Measurements from ENCODE around the gene SLC9A1. TPM values are rescaled to one million over a fixed set of nuclear protein-coding genes. Genes with fewer than 3 reads are reported as not detected.

Gene SLC9A1
- polyA plus RNA-seq, 1 of the 3 experiments (the other 2 are of a cell fraction): 11.4 TPM

DNA sequence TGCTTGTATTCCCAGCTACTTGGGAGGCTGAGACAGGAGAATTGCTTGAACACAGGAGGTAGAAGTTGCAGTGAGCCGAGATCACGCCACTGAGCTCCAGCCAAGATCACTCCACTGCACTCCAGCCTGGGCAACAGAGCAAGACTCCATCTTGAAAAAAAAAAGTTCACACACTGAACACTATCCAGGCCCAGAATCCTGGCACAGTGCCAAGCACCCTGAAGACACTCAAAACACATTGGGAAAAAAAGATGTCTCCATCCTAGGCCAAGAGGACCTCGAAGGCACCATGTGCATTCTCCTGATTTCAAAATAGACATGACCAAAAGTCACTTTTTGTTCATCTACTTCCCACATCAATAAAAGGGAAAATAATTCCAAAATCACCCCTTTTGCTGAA, 38.7 kb downstream of the SLC9A1 start:
- no peak overlapping the region for H3K4me3 ChIP-seq (ENCODE audit: low read depth in 2 of 2, low read length in 1 of 2)
- H3F3A ChIP-seq (replicated peaks; ENCODE audit: insufficient read depth): peaks cover 21% of the 10 kb centered on the region
- peaks cover 31% of the 10 kb centered on the region for H3K79me2 ChIP-seq (ENCODE audit: insufficient read depth)
- TF ChIP-seq ELF1 (IDR thresholded peaks at IDR 0.05) (no peak), NFIC (IDR thresholded peaks at IDR 0.05; ENCODE audit: borderline replicate concordance) (peak; percentile 82), RAD21 (IDR thresholded peaks at IDR 0.05; ENCODE audit: low read length) (no peak), POLR2AphosphoS5 (IDR thresholded peaks at IDR 0.05; ENCODE audit: low read depth, low read length) (no peak)
- TF ChIP-seq, protein P1, sequence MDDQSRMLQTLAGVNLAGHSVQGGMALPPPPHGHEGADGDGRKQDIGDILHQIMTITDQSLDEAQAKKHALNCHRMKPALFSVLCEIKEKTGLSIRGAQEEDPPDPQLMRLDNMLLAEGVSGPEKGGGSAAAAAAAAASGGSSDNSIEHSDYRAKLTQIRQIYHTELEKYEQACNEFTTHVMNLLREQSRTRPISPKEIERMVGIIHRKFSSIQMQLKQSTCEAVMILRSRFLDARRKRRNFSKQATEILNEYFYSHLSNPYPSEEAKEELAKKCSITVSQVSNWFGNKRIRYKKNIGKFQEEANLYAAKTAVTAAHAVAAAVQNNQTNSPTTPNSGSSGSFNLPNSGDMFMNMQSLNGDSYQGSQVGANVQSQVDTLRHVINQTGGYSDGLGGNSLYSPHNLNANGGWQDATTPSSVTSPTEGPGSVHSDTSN (IDR thresholded peaks at IDR 0.05): no peak
- TF ChIP-seq, protein P2, sequence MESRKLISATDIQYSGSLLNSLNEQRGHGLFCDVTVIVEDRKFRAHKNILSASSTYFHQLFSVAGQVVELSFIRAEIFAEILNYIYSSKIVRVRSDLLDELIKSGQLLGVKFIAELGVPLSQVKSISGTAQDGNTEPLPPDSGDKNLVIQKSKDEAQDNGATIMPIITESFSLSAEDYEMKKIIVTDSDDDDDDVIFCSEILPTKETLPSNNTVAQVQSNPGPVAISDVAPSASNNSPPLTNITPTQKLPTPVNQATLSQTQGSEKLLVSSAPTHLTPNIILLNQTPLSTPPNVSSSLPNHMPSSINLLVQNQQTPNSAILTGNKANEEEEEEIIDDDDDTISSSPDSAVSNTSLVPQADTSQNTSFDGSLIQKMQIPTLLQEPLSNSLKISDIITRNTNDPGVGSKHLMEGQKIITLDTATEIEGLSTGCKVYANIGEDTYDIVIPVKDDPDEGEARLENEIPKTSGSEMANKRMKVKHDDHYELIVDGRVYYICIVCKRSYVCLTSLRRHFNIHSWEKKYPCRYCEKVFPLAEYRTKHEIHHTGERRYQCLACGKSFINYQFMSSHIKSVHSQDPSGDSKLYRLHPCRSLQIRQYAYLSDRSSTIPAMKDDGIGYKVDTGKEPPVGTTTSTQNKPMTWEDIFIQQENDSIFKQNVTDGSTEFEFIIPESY (IDR thresholded peaks at IDR 0.05; ENCODE audit: borderline replicate concordance, low read depth): no peak
- H3K9me2 ChIP-seq: no peaks in the 10 kb centered on the region
- H3K9ac ChIP-seq: no peak overlapping the region
- H3K27me3 ChIP-seq (ENCODE audit: insufficient read depth): no peaks in the 10 kb centered on the region
- ChIA-PET POLR2A (no interaction called here), CTCF (interaction anchor here (0.8 to 7.3 kb wide), 5 partner anchors 14 to 180 kb away, joined by 3 to 59 read pairs (median 7); no protein-coding TSS in a partner anchor)
- H2AFZ ChIP-seq (ENCODE audit: low read depth): no peak overlapping the region
- no peaks in the 10 kb centered on the region for H4K20me1 ChIP-seq (ENCODE audit: insufficient read depth)
- no peak overlapping the region for H3K27ac ChIP-seq (ENCODE audit: low read depth in 2 of 2, low read length in 1 of 2)
- DNase-seq: no peak
- no peaks in the 10 kb centered on the region for H3K9me3 ChIP-seq
- WGBS (ENCODE audit: low lambda C conversion rate): 73% methylated on average over 3 of the region's 3 CpGs
- H3K4me1 ChIP-seq (ENCODE audit: control insufficient read depth in 1 of 2, insufficient read depth in 2 of 2, low read depth in 1 of 2, low read length in 1 of 2): peaks cover 9 to 40% of the 10 kb centered on the region in 2 experiments; a peak in 3 of 4 replicates
- no peak overlapping the region for H3K4me2 ChIP-seq
- H3K36me3 ChIP-seq (replicated peaks in 1 of 2; ENCODE audit: control insufficient read depth in 1 of 2, insufficient read depth in 2 of 2, low read length in 1 of 2): no peaks in the 10 kb centered on the region

GRCh38 chr1:27114546-27114945, 40.4 kb downstream of the SLC9A1 start:
- CTCF ChIA-PET: interaction anchor here (0.9 to 7.3 kb wide), 7 partner anchors 12 to 186 kb away, joined by 3 to 59 read pairs (median 4); no protein-coding TSS in a partner anchor
- Histone ChIP-seq H3K36me3 (replicated peaks in 1 of 2; ENCODE audit: control insufficient read depth in 1 of 2, insufficient read depth in 2 of 2, low read length in 1 of 2) (no peaks in the 10 kb centered on the region), H4K20me1 (ENCODE audit: insufficient read depth) (no peaks in the 10 kb centered on the region), H3K9me2 (no peaks in the 10 kb centered on the region), H3F3A (replicated peaks; ENCODE audit: insufficient read depth) (peaks cover 22% of the 10 kb centered on the region), H3K4me3 (ENCODE audit: low read depth in 2 of 2, low read length in 1 of 2) (no peak overlapping the region), H3K4me1 (ENCODE audit: control insufficient read depth in 1 of 2, insufficient read depth in 2 of 2, low read depth in 1 of 2, low read length in 1 of 2) (peaks cover 9 to 35% of the 10 kb centered on the region in 2 experiments; a peak in 3 of 4 replicates), H3K9me3 (no peaks in the 10 kb centered on the region), H3K27ac (ENCODE audit: low read depth in 2 of 2, low read length in 1 of 2) (no peak overlapping the region), H3K27me3 (ENCODE audit: insufficient read depth) (no peaks in the 10 kb centered on the region), H3K4me2 (no peak overlapping the region), H3K79me2 (ENCODE audit: insufficient read depth) (peaks cover 31% of the 10 kb centered on the region), H2AFZ (ENCODE audit: low read depth) (no peak overlapping the region), H3K9ac (no peak overlapping the region)
- POLR2A ChIA-PET: no interaction called here
- WGBS (ENCODE audit: low lambda C conversion rate): 89% methylated on average over 5 of the region's 5 CpGs
- no peak for DNase-seq
- TF ChIP-seq USF2 (IDR thresholded peaks at IDR 0.05; ENCODE audit: borderline replicate concordance, low read depth, low read length): no peak
- TF ChIP-seq NFIC (IDR thresholded peaks at IDR 0.05; ENCODE audit: borderline replicate concordance): no peak
- TF ChIP-seq POLR2AphosphoS5 (IDR thresholded peaks at IDR 0.05; ENCODE audit: low read depth, low read length): no peak
- no peak for TF ChIP-seq TCF12 (IDR thresholded peaks at IDR 0.05)
- no peak for TF ChIP-seq TAF1 (IDR thresholded peaks at IDR 0.05; ENCODE audit: borderline replicate concordance, low read depth, low read length)
- no peak for TF ChIP-seq USF1 (IDR thresholded peaks at IDR 0.05; ENCODE audit: borderline replicate concordance, low read depth)
- TF ChIP-seq GABPA (IDR thresholded peaks at IDR 0.05; ENCODE audit: low read depth): no peak
